Measurements from ENCODE around the gene PIP4P1. TPM values are rescaled to one million over a fixed set of nuclear protein-coding genes. Genes with fewer than 3 reads are reported as not detected.
"Not testable (repeated sequence)": the region's sequence is repeated elsewhere in the genome, so short reads cannot be mapped to it uniquely, and the experiment has no call there.

Gene PIP4P1
- total RNA-seq, 1 experiment from 2014 or later: 40.4 TPM

GRCh38 chr14:20478894-20479293 is 17.7 kb upstream of the PIP4P1 start:
- in situ Hi-C loops (cut with HindIII; ENCODE audit: low sequenced_read_pairs): no loop called here
- DNase-seq (ENCODE audit: low spot score): no peak

GRCh38 chr14:20477211-20477876 is 16.1 kb upstream of the PIP4P1 start:
- no peak for DNase-seq (ENCODE audit: low spot score)

GRCh38 chr14:20476776-20477175 is 15.5 kb upstream of the PIP4P1 start:
- in situ Hi-C loops (cut with HindIII; ENCODE audit: low sequenced_read_pairs): no loop called here
- no peak for DNase-seq (ENCODE audit: low spot score)

More at GRCh38 chr14:20477211-20477876, 16.1 kb upstream of the PIP4P1 start:
- in situ Hi-C loops (cut with HindIII; ENCODE audit: low sequenced_read_pairs): no loop called here

- DNase-seq (ENCODE audit: low spot score): no peak
- in situ Hi-C loops (cut with HindIII; ENCODE audit: low sequenced_read_pairs): no loop called here
Measured at GRCh38 chr14:20472536-20473169, 11.4 kb upstream of the PIP4P1 start.

- in situ Hi-C loops (cut with HindIII; ENCODE audit: low sequenced_read_pairs): no loop called here
- DNase-seq (ENCODE audit: low spot score): no peak
Measured at GRCh38 chr14:20470603-20470901, 9.3 kb upstream of the PIP4P1 start.

GRCh38 chr14:20469890-20470602 is 8.8 kb upstream of the PIP4P1 start:
- in situ Hi-C loops (cut with HindIII; ENCODE audit: low sequenced_read_pairs): no loop called here
- DNase-seq (ENCODE audit: low spot score): peak; percentile 62

- peak; percentile 95 for DNase-seq (ENCODE audit: low spot score)
- in situ Hi-C loops (cut with HindIII; ENCODE audit: low sequenced_read_pairs): no loop called here
Measured at GRCh38 chr14:20469242-20469889, 8.1 kb upstream of the PIP4P1 start, which contains the start of gene PNP. Gene PNP (plus strand): TSS chr14:20469406. CDS start chr14:20469525, 119 bp downstream.

GRCh38 chr14:20468764-20469241 is 7.6 kb upstream of the PIP4P1 start:
- in situ Hi-C loops (cut with HindIII; ENCODE audit: low sequenced_read_pairs): no loop called here
- no peak for DNase-seq (ENCODE audit: low spot score)

GRCh38 chr14:20460458-20461224 is 593 bp downstream of the PIP4P1 start:
- DNase-seq (ENCODE audit: low spot score): peak; percentile 7
- in situ Hi-C loops (cut with HindIII; ENCODE audit: low sequenced_read_pairs): no loop called here

GRCh38 chr14:20458031-20458789 is 3.0 kb downstream of the PIP4P1 start:
- in situ Hi-C loops (cut with HindIII; ENCODE audit: low sequenced_read_pairs): no loop called here
- DNase-seq (ENCODE audit: low spot score): no peak

GRCh38 chr14:20456971-20457370 is 4.3 kb downstream of the PIP4P1 start:
- in situ Hi-C loops (cut with HindIII; ENCODE audit: low sequenced_read_pairs): no loop called here

GRCh38 chr14:20455355-20456300 is 5.6 kb downstream of the PIP4P1 start:
- in situ Hi-C loops (cut with HindIII; ENCODE audit: low sequenced_read_pairs): no loop called here
- DNase-seq (ENCODE audit: low spot score): no peak

More at GRCh38 chr14:20456971-20457370, 4.3 kb downstream of the PIP4P1 start:
- no peak for DNase-seq (ENCODE audit: low spot score)

- peak; percentile 99 for DNase-seq (ENCODE audit: low spot score)
- in situ Hi-C loops (cut with HindIII; ENCODE audit: low sequenced_read_pairs): no loop called here
Measured at GRCh38 chr14:20454516-20455354, 6.5 kb downstream of the PIP4P1 start, which contains the start of the genes APEX1 and OSGEP. Gene APEX1 (plus strand): TSS chr14:20455226. CDS start chr14:20455646, 420 bp downstream. Gene OSGEP (minus strand): TSS chr14:20454812. CDS start chr14:20454683, 129 bp downstream.

- in situ Hi-C loops (cut with HindIII; ENCODE audit: low sequenced_read_pairs): not testable (repeated sequence)
Measured at GRCh38 chr14:20452831-20453230, 8.4 kb downstream of the PIP4P1 start.

GRCh38 chr14:20446889-20447288 is 14.3 kb downstream of the PIP4P1 start:
- no peak for DNase-seq (ENCODE audit: low spot score)
- in situ Hi-C loops (cut with HindIII; ENCODE audit: low sequenced_read_pairs): no loop called here

More at GRCh38 chr14:20452831-20453230, 8.4 kb downstream of the PIP4P1 start:
- DNase-seq (ENCODE audit: low spot score): not testable (repeated sequence)

GRCh38 chr14:20443650-20444049 is 17.6 kb downstream of the PIP4P1 start:
- in situ Hi-C loops (cut with HindIII; ENCODE audit: low sequenced_read_pairs); DNase-seq (ENCODE audit: low spot score): not testable (repeated sequence)
